ENCODE results near the gene SCLY.

The SCLY gene

GRCh38 chr2:238117199-238118154 is 56.7 kb downstream of the SCLY start:
- peaks cover 13% of the 10 kb centered on the region for H3K9me3 ChIP-seq (ENCODE audit: control insufficient read depth, low read length)
- DNase-seq (ENCODE audit: low read depth), result no peak
- H3K4me1 ChIP-seq (ENCODE audit: control insufficient read depth, insufficient read depth, low read length), result peaks cover 4% of the 10 kb centered on the region
- H3K36me3 ChIP-seq (ENCODE audit: control insufficient read depth, insufficient read depth, low read length, severe bottlenecking), result no peaks in the 10 kb centered on the region
- no peak overlapping the region for H3K4me3 ChIP-seq (ENCODE audit: low read length)
- H3K9ac ChIP-seq (ENCODE audit: low read length), result no peak overlapping the region
- peaks cover 46% of the 10 kb centered on the region for H3K27me3 ChIP-seq (replicated peaks; ENCODE audit: control insufficient read depth, insufficient read depth, low read length)

GRCh38 chr2:238119756-238120462 is 59.1 kb downstream of the SCLY start:
- Histone ChIP-seq H3K9me3 (ENCODE audit: control insufficient read depth, low read length) (no peaks in the 10 kb centered on the region), H3K36me3 (ENCODE audit: control insufficient read depth, insufficient read depth, low read length, severe bottlenecking) (no peaks in the 10 kb centered on the region), H3K9ac (ENCODE audit: low read length) (no peak overlapping the region), H3K27me3 (replicated peaks; ENCODE audit: control insufficient read depth, insufficient read depth, low read length) (peaks cover 54% of the 10 kb centered on the region), H3K4me1 (ENCODE audit: control insufficient read depth, insufficient read depth, low read length) (peaks cover 4% of the 10 kb centered on the region), H3K4me3 (ENCODE audit: low read length) (no peak overlapping the region)
- no peak for DNase-seq (ENCODE audit: low read depth)

- Histone ChIP-seq H3K4me1 (ENCODE audit: control insufficient read depth, insufficient read depth, low read length) (peaks cover 4% of the 10 kb centered on the region), H3K9me3 (ENCODE audit: control insufficient read depth, low read length) (no peaks in the 10 kb centered on the region)
These were observed 59.9 kb downstream of the SCLY start for GRCh38 chr2:238120463-238121298.

GRCh38 chr2:238121511-238122286 is 60.9 kb downstream of the SCLY start:
- Histone ChIP-seq H3K9me3 (ENCODE audit: control insufficient read depth, low read length) (no peaks in the 10 kb centered on the region), H3K36me3 (ENCODE audit: control insufficient read depth, insufficient read depth, low read length, severe bottlenecking) (no peaks in the 10 kb centered on the region), H3K9ac (ENCODE audit: low read length) (no peak overlapping the region), H3K4me1 (ENCODE audit: control insufficient read depth, insufficient read depth, low read length) (peaks cover 4% of the 10 kb centered on the region), H3K27me3 (replicated peaks; ENCODE audit: control insufficient read depth, insufficient read depth, low read length) (peaks cover 51% of the 10 kb centered on the region), H3K4me3 (ENCODE audit: low read length) (no peak overlapping the region)
- DNase-seq (ENCODE audit: low read depth), result no peak

More at GRCh38 chr2:238120463-238121298, 59.9 kb downstream of the SCLY start:
- Histone ChIP-seq H3K9ac (ENCODE audit: low read length) (no peak overlapping the region), H3K4me3 (ENCODE audit: low read length) (no peak overlapping the region), H3K36me3 (ENCODE audit: control insufficient read depth, insufficient read depth, low read length, severe bottlenecking) (no peaks in the 10 kb centered on the region), H3K27me3 (replicated peaks; ENCODE audit: control insufficient read depth, insufficient read depth, low read length) (peaks cover 54% of the 10 kb centered on the region)
- DNase-seq (ENCODE audit: low read depth), result peak; percentile 28

GRCh38 chr2:238122287-238123217 is 61.8 kb downstream of the SCLY start:
- Histone ChIP-seq H3K27me3 (replicated peaks; ENCODE audit: control insufficient read depth, insufficient read depth, low read length) (peaks cover 49% of the 10 kb centered on the region), H3K4me1 (ENCODE audit: control insufficient read depth, insufficient read depth, low read length) (peaks cover 8% of the 10 kb centered on the region), H3K4me3 (ENCODE audit: low read length) (no peak overlapping the region), H3K9ac (ENCODE audit: low read length) (no peak overlapping the region), H3K9me3 (ENCODE audit: control insufficient read depth, low read length) (no peaks in the 10 kb centered on the region), H3K36me3 (ENCODE audit: control insufficient read depth, insufficient read depth, low read length, severe bottlenecking) (no peaks in the 10 kb centered on the region)
- DNase-seq (ENCODE audit: low read depth), result no peak

GRCh38 chr2:238123218-238123971 is 62.6 kb downstream of the SCLY start:
- no peak overlapping the region for H3K4me3 ChIP-seq (ENCODE audit: low read length)
- no peaks in the 10 kb centered on the region for H3K36me3 ChIP-seq (ENCODE audit: control insufficient read depth, insufficient read depth, low read length, severe bottlenecking)
- peaks cover 8% of the 10 kb centered on the region for H3K4me1 ChIP-seq (ENCODE audit: control insufficient read depth, insufficient read depth, low read length)
- peaks cover 40% of the 10 kb centered on the region for H3K27me3 ChIP-seq (replicated peaks; ENCODE audit: control insufficient read depth, insufficient read depth, low read length)
- no peaks in the 10 kb centered on the region for H3K9me3 ChIP-seq (ENCODE audit: control insufficient read depth, low read length)
- no peak overlapping the region for H3K9ac ChIP-seq (ENCODE audit: low read length)
- no peak for DNase-seq (ENCODE audit: low read depth)

GRCh38 chr2:238123991-238124470 is 63.2 kb downstream of the SCLY start:
- no peak overlapping the region for H3K4me3 ChIP-seq (ENCODE audit: low read length)
- DNase-seq (ENCODE audit: low read depth), result no peak
- no peaks in the 10 kb centered on the region for H3K9me3 ChIP-seq (ENCODE audit: control insufficient read depth, low read length)
- H3K9ac ChIP-seq (ENCODE audit: low read length), result no peak overlapping the region
- H3K27me3 ChIP-seq (replicated peaks; ENCODE audit: control insufficient read depth, insufficient read depth, low read length), result peaks cover 34% of the 10 kb centered on the region
- H3K4me1 ChIP-seq (ENCODE audit: control insufficient read depth, insufficient read depth, low read length), result peaks cover 8% of the 10 kb centered on the region
- H3K36me3 ChIP-seq (ENCODE audit: control insufficient read depth, insufficient read depth, low read length, severe bottlenecking), result no peaks in the 10 kb centered on the region

GRCh38 chr2:238124488-238125126 is 63.8 kb downstream of the SCLY start:
- Histone ChIP-seq H3K9me3 (ENCODE audit: control insufficient read depth, low read length) (no peaks in the 10 kb centered on the region), H3K9ac (ENCODE audit: low read length) (no peak overlapping the region), H3K27me3 (replicated peaks; ENCODE audit: control insufficient read depth, insufficient read depth, low read length) (peaks cover 30% of the 10 kb centered on the region), H3K4me1 (ENCODE audit: control insufficient read depth, insufficient read depth, low read length) (peaks cover 8% of the 10 kb centered on the region), H3K36me3 (ENCODE audit: control insufficient read depth, insufficient read depth, low read length, severe bottlenecking) (no peaks in the 10 kb centered on the region), H3K4me3 (ENCODE audit: low read length) (no peak overlapping the region)
- DNase-seq (ENCODE audit: low read depth), result no peak

Measured in adipocyte (in vitro differentiated cells).